ENCODE results near the gene RALGPS2. TPM values are rescaled to one million over a fixed set of nuclear protein-coding genes. Genes with fewer than 3 reads are reported as not detected.

Gene RALGPS2
- total and polyA plus RNA-seq, 2 donors (not counting 1 experiment from before 2014, with no cell fraction given): 59.6 to 251 TPM

DNA sequence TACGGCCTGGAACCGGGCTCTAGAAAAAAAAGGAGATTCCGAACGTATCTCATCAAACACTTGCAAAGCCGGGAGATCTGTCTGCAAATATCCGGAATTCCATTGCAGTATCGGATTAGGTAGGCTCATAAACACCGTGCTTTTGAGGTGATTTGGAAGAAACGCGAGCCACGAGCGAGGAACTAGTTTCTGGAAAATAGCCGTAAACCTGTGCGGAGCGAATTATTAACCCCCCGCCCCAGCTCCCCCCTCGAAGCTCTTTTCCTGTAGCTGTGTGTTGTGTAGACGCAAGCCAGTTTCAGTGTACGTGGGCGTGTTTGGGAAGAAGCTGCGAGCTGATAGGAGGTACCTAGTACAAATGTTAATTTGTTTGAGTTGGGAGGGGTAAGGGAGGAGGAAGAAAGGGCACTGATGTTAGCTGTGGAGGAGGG, 1.1 kb downstream of the RALGPS2 start:
- Histone ChIP-seq H3K36me3 (replicated peaks in 1 of 2; ENCODE audit: control extremely low read depth in 1 of 2, control insufficient read depth in 1 of 2, extremely low read depth in 1 of 2, insufficient read depth in 2 of 2, low read length in 1 of 2) (peaks cover 0 to 43% of the 10 kb centered on the region in 2 experiments), H3K9me3 (ENCODE audit: control extremely low read depth in 1 of 3, control insufficient read depth in 2 of 3, insufficient read depth in 1 of 3, low read length in 2 of 3) (peaks cover 0 to 5% (median 2%) of the 10 kb centered on the region in 3 donors), H3K4me2 (replicated peaks; ENCODE audit: low read depth, low read length, poor library complexity, severe bottlenecking) (peak overlapping the region; percentile 90), H2AFZ (ENCODE audit: insufficient read depth, low read depth, low read length, poor library complexity, severe bottlenecking) (peak overlapping the region; percentile 62), H3K27me3 (replicated peaks in 1 of 4; ENCODE audit: control extremely low read depth in 1 of 4, control insufficient read depth in 3 of 4, insufficient read depth in 4 of 4, low read length in 3 of 4) (no peaks in the 10 kb centered on the region), H3K4me3 (ENCODE audit: control extremely low read depth in 1 of 5, extremely low read depth in 1 of 5, insufficient read depth in 1 of 5, low read depth in 2 of 5, low read length in 4 of 5) (peak overlapping the region; percentile 70 to 99 (median 79)), H3K27ac (ENCODE audit: low read length in 2 of 2) (peak overlapping the region; percentile 78 to 90), H3K9ac (ENCODE audit: low read length) (peak overlapping the region; percentile 94), H4K20me1 (ENCODE audit: control insufficient read depth, insufficient read depth, low read length, poor library complexity, severe bottlenecking) (peaks cover 12% of the 10 kb centered on the region), H3K4me1 (ENCODE audit: control insufficient read depth in 2 of 2, insufficient read depth in 2 of 2, low read length in 2 of 2) (peaks cover 30 to 34% of the 10 kb centered on the region in 2 donors), H3K79me2 (ENCODE audit: control insufficient read depth, insufficient read depth, low read length) (peaks cover 66% of the 10 kb centered on the region)
- intact Hi-C loops (cut with micrococcal nuclease): loop anchor here (1.0 to 5.0 kb wide), 4 partner anchors 36 to 641 kb away; partner anchors contain the start of genes AXDND1 and TOR3A
- TF ChIP-seq, protein P1, sequence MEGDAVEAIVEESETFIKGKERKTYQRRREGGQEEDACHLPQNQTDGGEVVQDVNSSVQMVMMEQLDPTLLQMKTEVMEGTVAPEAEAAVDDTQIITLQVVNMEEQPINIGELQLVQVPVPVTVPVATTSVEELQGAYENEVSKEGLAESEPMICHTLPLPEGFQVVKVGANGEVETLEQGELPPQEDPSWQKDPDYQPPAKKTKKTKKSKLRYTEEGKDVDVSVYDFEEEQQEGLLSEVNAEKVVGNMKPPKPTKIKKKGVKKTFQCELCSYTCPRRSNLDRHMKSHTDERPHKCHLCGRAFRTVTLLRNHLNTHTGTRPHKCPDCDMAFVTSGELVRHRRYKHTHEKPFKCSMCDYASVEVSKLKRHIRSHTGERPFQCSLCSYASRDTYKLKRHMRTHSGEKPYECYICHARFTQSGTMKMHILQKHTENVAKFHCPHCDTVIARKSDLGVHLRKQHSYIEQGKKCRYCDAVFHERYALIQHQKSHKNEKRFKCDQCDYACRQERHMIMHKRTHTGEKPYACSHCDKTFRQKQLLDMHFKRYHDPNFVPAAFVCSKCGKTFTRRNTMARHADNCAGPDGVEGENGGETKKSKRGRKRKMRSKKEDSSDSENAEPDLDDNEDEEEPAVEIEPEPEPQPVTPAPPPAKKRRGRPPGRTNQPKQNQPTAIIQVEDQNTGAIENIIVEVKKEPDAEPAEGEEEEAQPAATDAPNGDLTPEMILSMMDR (IDR thresholded peaks at IDR 0.05): no peak
- no peak for TF ChIP-seq EZH2 (IDR thresholded peaks at IDR 0.05; ENCODE audit: borderline replicate concordance, insufficient read depth, low read depth, low read length, poor library complexity, severe bottlenecking)
- Mint-ChIP-seq H3K4me3 (peak overlapping the region; percentile 96), H3K4me1 (peaks cover 53% of the 10 kb centered on the region), H3K27ac (peak overlapping the region; percentile 94), H3K9me3 (ENCODE audit: insufficient read depth) (no peaks in the 10 kb centered on the region), H3K27me3 (no peaks in the 10 kb centered on the region)
- POLR2A ChIA-PET: interaction anchor here (0.6 to 4.2 kb wide), 14 partner anchors 9 to 357 kb away, joined by 3 to 48 read pairs (median 6); no protein-coding TSS in a partner anchor
- 2% methylated on average over 17 of the region's 21 CpGs for WGBS (ENCODE audit: insufficient coverage)
- CTCF ChIA-PET: interaction anchor here (0.6 to 6.7 kb wide), 21 partner anchors 9 to 277 kb away, joined by 3 to 106 read pairs (median 4); no protein-coding TSS in a partner anchor
- DNase-seq (peak; percentile 89), ATAC-seq (ENCODE audit: low read depth) (peak; percentile 68)

DNA sequence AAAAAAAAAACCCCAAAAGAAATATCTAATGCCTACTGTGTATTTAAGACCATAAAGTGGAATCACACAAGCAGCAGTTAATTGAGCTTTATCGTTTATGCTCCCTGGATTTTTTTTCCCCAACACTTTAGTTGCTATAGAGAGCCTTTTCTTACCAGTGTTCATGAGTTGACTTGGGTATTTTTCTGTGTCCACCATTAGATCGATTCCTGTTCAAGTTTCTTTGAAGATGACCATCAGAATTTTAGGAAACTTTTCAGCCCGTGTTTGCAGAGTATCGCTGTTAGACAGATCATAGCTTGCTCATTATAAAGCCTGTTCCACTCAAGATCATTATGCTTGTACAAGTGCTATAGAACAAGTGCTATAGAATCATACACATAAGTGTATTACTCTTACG, 1.5 kb downstream of the RALGPS2 start:
- ATAC-seq (ENCODE audit: low read depth): no peak
- Histone ChIP-seq H3K79me2 (ENCODE audit: control insufficient read depth, insufficient read depth, low read length) (peaks cover 70% of the 10 kb centered on the region), H3K9ac (ENCODE audit: low read length) (peak overlapping the region; percentile 94), H3K36me3 (replicated peaks in 1 of 2; ENCODE audit: control extremely low read depth in 1 of 2, control insufficient read depth in 1 of 2, extremely low read depth in 1 of 2, insufficient read depth in 2 of 2, low read length in 1 of 2) (peaks cover 0 to 47% of the 10 kb centered on the region in 2 experiments), H3K9me3 (ENCODE audit: control extremely low read depth in 1 of 3, control insufficient read depth in 2 of 3, insufficient read depth in 1 of 3, low read length in 2 of 3) (peaks cover 0 to 8% (median 2%) of the 10 kb centered on the region in 3 donors), H3K4me1 (ENCODE audit: control insufficient read depth in 2 of 2, insufficient read depth in 2 of 2, low read length in 2 of 2) (peaks cover 30 to 33% of the 10 kb centered on the region in 2 donors), H3K27ac (ENCODE audit: low read length in 2 of 2) (peak overlapping the region; percentile 62 to 90), H3K4me2 (replicated peaks; ENCODE audit: low read depth, low read length, poor library complexity, severe bottlenecking) (peak overlapping the region; percentile 90), H4K20me1 (ENCODE audit: control insufficient read depth, insufficient read depth, low read length, poor library complexity, severe bottlenecking) (peaks cover 12% of the 10 kb centered on the region), H2AFZ (ENCODE audit: insufficient read depth, low read depth, low read length, poor library complexity, severe bottlenecking) (no peak overlapping the region), H3K4me3 (ENCODE audit: control extremely low read depth in 1 of 5, extremely low read depth in 1 of 5, insufficient read depth in 1 of 5, low read depth in 2 of 5, low read length in 4 of 5) (peak overlapping the region; percentile 70 to 99 (median 79)), H3K27me3 (replicated peaks in 1 of 4; ENCODE audit: control extremely low read depth in 1 of 4, control insufficient read depth in 3 of 4, insufficient read depth in 4 of 4, low read length in 3 of 4) (no peaks in the 10 kb centered on the region)
- peak overlapping the region; percentile 96 for H3K4me3 Mint-ChIP-seq
- TF ChIP-seq, protein P1 (IDR thresholded peaks at IDR 0.05): no peak
- no peak for TF ChIP-seq EZH2 (IDR thresholded peaks at IDR 0.05; ENCODE audit: borderline replicate concordance, insufficient read depth, low read depth, low read length, poor library complexity, severe bottlenecking)
- no peaks in the 10 kb centered on the region for H3K27me3 Mint-ChIP-seq
- POLR2A ChIA-PET: interaction anchor here (0.6 to 4.2 kb wide), 15 partner anchors 9 to 357 kb away, joined by 3 to 48 read pairs (median 5); no protein-coding TSS in a partner anchor
- WGBS (ENCODE audit: insufficient coverage): 0% methylated on average over 1 of the region's 5 CpGs
- H3K27ac Mint-ChIP-seq: peak overlapping the region; percentile 94
- CTCF ChIA-PET: interaction anchor here (0.6 to 6.7 kb wide), 21 partner anchors 8 to 277 kb away, joined by 3 to 106 read pairs (median 4); no protein-coding TSS in a partner anchor
- no peak for DNase-seq
- intact Hi-C loops (cut with micrococcal nuclease): loop anchor here (1.0 to 5.0 kb wide), 4 partner anchors 36 to 641 kb away; partner anchors contain the start of genes AXDND1 and TOR3A
- H3K9me3 Mint-ChIP-seq (ENCODE audit: insufficient read depth): no peaks in the 10 kb centered on the region
- peaks cover 55% of the 10 kb centered on the region for H3K4me1 Mint-ChIP-seq

Data from B cell (primary cell).